GM12872 (cell line): Measurements from ENCODE around the gene CRYGS.

Experiments used
- TF ChIP-seq, protein P1 (sequence below): IDR thresholded peaks from 3 replicates; pipeline ENCODE4 v1.5.1; 2011; ENCODE audit warnings: low read depth, mild to moderate bottlenecking, low read length, moderate library complexity; ENCODE audit not compliant: insufficient read depth

CRYGS gene

DNA sequence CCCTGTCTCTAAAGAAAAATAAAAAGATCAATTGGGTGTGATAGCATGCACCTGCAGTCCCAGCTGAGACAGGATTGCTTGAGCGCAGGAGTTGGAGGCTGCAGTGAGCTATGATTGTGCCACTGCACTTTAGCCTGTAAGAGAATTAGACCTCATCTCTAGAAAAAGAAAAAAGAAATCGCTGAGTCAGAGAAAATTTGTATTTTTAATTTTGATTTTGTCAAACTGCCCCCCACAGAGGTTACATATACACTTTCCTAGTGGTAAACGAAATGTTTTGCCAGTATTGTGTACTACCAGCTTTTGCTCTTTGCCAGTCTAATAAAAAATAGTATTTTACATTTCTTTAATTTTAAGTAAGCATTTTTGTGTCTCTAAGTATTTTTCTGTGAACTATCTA lies 5.3 kb upstream of the CRYGS start:
- TF ChIP-seq, protein P1, sequence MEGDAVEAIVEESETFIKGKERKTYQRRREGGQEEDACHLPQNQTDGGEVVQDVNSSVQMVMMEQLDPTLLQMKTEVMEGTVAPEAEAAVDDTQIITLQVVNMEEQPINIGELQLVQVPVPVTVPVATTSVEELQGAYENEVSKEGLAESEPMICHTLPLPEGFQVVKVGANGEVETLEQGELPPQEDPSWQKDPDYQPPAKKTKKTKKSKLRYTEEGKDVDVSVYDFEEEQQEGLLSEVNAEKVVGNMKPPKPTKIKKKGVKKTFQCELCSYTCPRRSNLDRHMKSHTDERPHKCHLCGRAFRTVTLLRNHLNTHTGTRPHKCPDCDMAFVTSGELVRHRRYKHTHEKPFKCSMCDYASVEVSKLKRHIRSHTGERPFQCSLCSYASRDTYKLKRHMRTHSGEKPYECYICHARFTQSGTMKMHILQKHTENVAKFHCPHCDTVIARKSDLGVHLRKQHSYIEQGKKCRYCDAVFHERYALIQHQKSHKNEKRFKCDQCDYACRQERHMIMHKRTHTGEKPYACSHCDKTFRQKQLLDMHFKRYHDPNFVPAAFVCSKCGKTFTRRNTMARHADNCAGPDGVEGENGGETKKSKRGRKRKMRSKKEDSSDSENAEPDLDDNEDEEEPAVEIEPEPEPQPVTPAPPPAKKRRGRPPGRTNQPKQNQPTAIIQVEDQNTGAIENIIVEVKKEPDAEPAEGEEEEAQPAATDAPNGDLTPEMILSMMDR = no peak

- TF ChIP-seq, protein P1 = no peak
Measured at GRCh38 chr3:186540835-186541226, 3.3 kb downstream of the CRYGS start.

GRCh38 chr3:186540221-186540834 lies 3.9 kb downstream of the CRYGS start:
- TF ChIP-seq, protein P1 = peak; percentile 58; the same call in 2 of the 3 replicates

GRCh38 chr3:186538779-186539178 lies 5.4 kb downstream of the CRYGS start:
- TF ChIP-seq, protein P1 = no peak

GRCh38 chr3:186536883-186537844 lies 7.0 kb downstream of the CRYGS start:
- TF ChIP-seq, protein P1 = no peak

DNA sequence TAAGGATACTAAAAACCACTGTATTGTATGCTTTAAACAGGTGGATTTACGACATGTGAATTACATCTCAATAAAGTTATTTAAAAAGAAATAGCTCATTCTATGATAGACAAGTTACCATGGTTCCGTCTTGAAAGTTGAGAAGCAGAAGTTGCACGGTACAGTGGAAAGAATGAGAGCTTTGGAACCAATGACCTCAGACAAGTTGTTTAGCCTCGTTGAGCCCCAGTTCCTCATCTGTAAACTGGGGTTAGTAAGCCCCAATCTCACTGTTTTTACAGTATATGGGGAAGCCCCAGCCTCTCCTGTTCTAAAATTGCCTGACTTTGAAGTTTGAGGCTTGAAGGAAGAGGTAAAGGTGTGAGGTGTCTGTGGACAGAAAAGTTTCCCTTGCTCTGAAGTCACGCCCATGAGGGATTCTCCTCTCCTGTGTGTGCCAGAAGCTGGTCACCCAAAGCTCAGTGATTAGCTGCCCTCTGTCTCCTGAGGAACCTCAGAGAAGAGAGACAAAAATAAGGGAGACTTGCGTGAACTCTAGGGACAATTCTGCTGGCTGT lies 10.0 kb downstream of the CRYGS start:
- TF ChIP-seq, protein P1 = no peak

- TF ChIP-seq, protein P1 = no peak
Measured at GRCh38 chr3:186532598-186533072, 11.5 kb downstream of the CRYGS start.
